GM12874 (cell line): ENCODE measurements around the gene TMC6.

Experiments used
- CTCF ChIP-seq: IDR thresholded peaks from 2 replicates; pipeline ENCODE4 v1.5.1; 2011; ENCODE audit warnings: low read depth, mild to moderate bottlenecking, control low read depth, low read length, moderate library complexity; ENCODE audit not compliant: insufficient read depth

The TMC6 gene

GRCh38 chr17:78108726-78109488 lies 19.6 kb downstream of the TMC6 start:
- no peak for TF ChIP-seq CTCF

GRCh38 chr17:78107976-78108725 lies 20.4 kb downstream of the TMC6 start:
- TF ChIP-seq CTCF, result no peak

- TF ChIP-seq CTCF, result no peak
Observed at GRCh38 chr17:78107457-78107856, 21.1 kb downstream of the TMC6 start.

- no peak for TF ChIP-seq CTCF
Observed at GRCh38 chr17:78106211-78106610, 22.3 kb downstream of the TMC6 start.

GRCh38 chr17:78105551-78105950 lies 23.0 kb downstream of the TMC6 start:
- TF ChIP-seq CTCF, result no peak

GRCh38 chr17:78105101-78105500 lies 23.5 kb downstream of the TMC6 start:
- TF ChIP-seq CTCF, result no peak

- TF ChIP-seq CTCF, result no peak
Observed at GRCh38 chr17:78104540-78104941, 24.0 kb downstream of the TMC6 start.
